Endodermal cell (in vitro differentiated cells): Measurements from ENCODE around the gene KCNK1. TPM values are rescaled to one million over a fixed set of nuclear protein-coding genes. Genes with fewer than 3 reads are reported as not detected.

ENCODE experiments used
- DNase-seq: peaks from one replicate; pipeline ENCODE4 v3.0.0-alpha.2; 2017
- H3K27ac ChIP-seq: 2 replicates; pipeline ENCODE4 v1.5.1; 2013; ENCODE audit warnings: mild to moderate bottlenecking, low read depth, low read length, moderate library complexity
- H3K27me3 ChIP-seq: 2 replicates; pipeline ENCODE4 v1.6.1; 2013; ENCODE audit warnings: mild to moderate bottlenecking, low read length, moderate library complexity; ENCODE audit not compliant: insufficient read depth, control insufficient read depth, poor library complexity, severe bottlenecking
- H3K36me3 ChIP-seq: 2 replicates; pipeline ENCODE4 v1.7.0; 2013; ENCODE audit warnings: mild to moderate bottlenecking, low read length, moderate library complexity; ENCODE audit not compliant: control insufficient read depth, insufficient read depth
- H3K4me1 ChIP-seq: one replicate; pipeline ENCODE4 v1.7.0; 2013; ENCODE audit warnings: low read length; ENCODE audit not compliant: control insufficient read depth, insufficient read depth
- H3K4me3 ChIP-seq: 2 replicates; pipeline ENCODE4 v1.5.1; 2013; ENCODE audit warnings: mild to moderate bottlenecking, low read length, moderate library complexity
- H3K9ac ChIP-seq: 2 replicates; pipeline ENCODE4 v1.6.1; 2013; ENCODE audit warnings: mild to moderate bottlenecking, low read length, moderate library complexity; ENCODE audit not compliant: poor library complexity, severe bottlenecking; ENCODE audit errors: extremely low read depth
- H3K9me3 ChIP-seq: 2 replicates; pipeline ENCODE4 v1.6.1; 2013; ENCODE audit warnings: mild to moderate bottlenecking, low read length, moderate library complexity; ENCODE audit not compliant: control insufficient read depth
- H3K27ac Mint-ChIP-seq: 2 replicates; pipeline ENCODE4 v1.8.0; 2020; ENCODE audit warnings: mixed read lengths
- H3K27me3 Mint-ChIP-seq: 2 replicates; pipeline ENCODE4 v1.8.0; 2021; ENCODE audit warnings: mild to moderate bottlenecking, mixed read lengths; ENCODE audit not compliant: insufficient read depth
- H3K36me3 Mint-ChIP-seq: 2 replicates; pipeline ENCODE4 v1.8.0; 2020; ENCODE audit warnings: low read depth, mixed read lengths
- H3K4me1 Mint-ChIP-seq: 2 replicates; pipeline ENCODE4 v1.8.0; 2020; ENCODE audit warnings: mixed read lengths
- H3K4me3 Mint-ChIP-seq: 2 replicates; pipeline ENCODE4 v1.8.0; 2020; ENCODE audit warnings: mild to moderate bottlenecking, moderate library complexity, mixed read lengths
- H3K9me3 Mint-ChIP-seq: 2 replicates; pipeline ENCODE4 v1.8.0; 2020; ENCODE audit warnings: mild to moderate bottlenecking, mixed read lengths
- WGBS, 2 experiments: methylation state at CpG; one replicate each; pipeline versions ENCODE4 v1.1.5 to v1.1.7; 2013; ENCODE audit warnings: missing lambda C conversion rate in 2 of 2, mixed read lengths in 1 of 2; ENCODE audit not compliant: insufficient coverage in 1 of 2, insufficient read length in 1 of 2; 5-methylcytosine and 5-hydroxymethylcytosine counted together
- total RNA-seq, 2 donors: library from RNA; stranded (reverse); fragmentation: NEBNext Ultra II Directional in 1 of 2; extraction: Animal tissue kit (Norgen Biotek cat#: 25700) in 1 of 2; gene quantifications; 2 replicates in 1 of 2; 3 replicates in 1 of 2; pipeline ENCODE4 v1.2.1, GENCODE V29; 2021
- TF ChIP-seq, protein P1 (sequence below): fragments of 200-600 bp; sonication (generic); conservative IDR thresholded peaks from 2 replicates; pipeline ENCODE4 v1.5.0; 2021; ENCODE audit warnings: antibody characterized with exemption, mild to moderate bottlenecking

Gene KCNK1
- total RNA-seq, 2 donors from 2014 or later = 50.1 to 55.7 TPM

- H3K4me1 ChIP-seq = peaks cover 3% of the 10 kb centered on the region
- H3K36me3 ChIP-seq = peaks cover 34% of the 10 kb centered on the region
- no peak for DNase-seq
- no peak overlapping the region for H3K4me3 ChIP-seq
- H3K27ac ChIP-seq = no peak overlapping the region
- peaks cover 41% of the 10 kb centered on the region for H3K4me1 Mint-ChIP-seq
- peaks cover 51% of the 10 kb centered on the region for H3K36me3 Mint-ChIP-seq
- H3K27me3 ChIP-seq = no peaks in the 10 kb centered on the region
- WGBS, 2 experiments = 92 to 95% methylated on average over 2 of the region's 2 CpGs
- TF ChIP-seq, protein P1, sequence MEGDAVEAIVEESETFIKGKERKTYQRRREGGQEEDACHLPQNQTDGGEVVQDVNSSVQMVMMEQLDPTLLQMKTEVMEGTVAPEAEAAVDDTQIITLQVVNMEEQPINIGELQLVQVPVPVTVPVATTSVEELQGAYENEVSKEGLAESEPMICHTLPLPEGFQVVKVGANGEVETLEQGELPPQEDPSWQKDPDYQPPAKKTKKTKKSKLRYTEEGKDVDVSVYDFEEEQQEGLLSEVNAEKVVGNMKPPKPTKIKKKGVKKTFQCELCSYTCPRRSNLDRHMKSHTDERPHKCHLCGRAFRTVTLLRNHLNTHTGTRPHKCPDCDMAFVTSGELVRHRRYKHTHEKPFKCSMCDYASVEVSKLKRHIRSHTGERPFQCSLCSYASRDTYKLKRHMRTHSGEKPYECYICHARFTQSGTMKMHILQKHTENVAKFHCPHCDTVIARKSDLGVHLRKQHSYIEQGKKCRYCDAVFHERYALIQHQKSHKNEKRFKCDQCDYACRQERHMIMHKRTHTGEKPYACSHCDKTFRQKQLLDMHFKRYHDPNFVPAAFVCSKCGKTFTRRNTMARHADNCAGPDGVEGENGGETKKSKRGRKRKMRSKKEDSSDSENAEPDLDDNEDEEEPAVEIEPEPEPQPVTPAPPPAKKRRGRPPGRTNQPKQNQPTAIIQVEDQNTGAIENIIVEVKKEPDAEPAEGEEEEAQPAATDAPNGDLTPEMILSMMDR = no peak
- no peaks in the 10 kb centered on the region for H3K27me3 Mint-ChIP-seq
- H3K9me3 Mint-ChIP-seq = no peaks in the 10 kb centered on the region
- no peaks in the 10 kb centered on the region for H3K9me3 ChIP-seq
- H3K9ac ChIP-seq = no peak overlapping the region
- no peak overlapping the region for H3K27ac Mint-ChIP-seq
- H3K4me3 Mint-ChIP-seq = no peak overlapping the region
These were observed 6.2 kb downstream of the KCNK1 start for GRCh38 chr1:233620065-233620464.

DNA sequence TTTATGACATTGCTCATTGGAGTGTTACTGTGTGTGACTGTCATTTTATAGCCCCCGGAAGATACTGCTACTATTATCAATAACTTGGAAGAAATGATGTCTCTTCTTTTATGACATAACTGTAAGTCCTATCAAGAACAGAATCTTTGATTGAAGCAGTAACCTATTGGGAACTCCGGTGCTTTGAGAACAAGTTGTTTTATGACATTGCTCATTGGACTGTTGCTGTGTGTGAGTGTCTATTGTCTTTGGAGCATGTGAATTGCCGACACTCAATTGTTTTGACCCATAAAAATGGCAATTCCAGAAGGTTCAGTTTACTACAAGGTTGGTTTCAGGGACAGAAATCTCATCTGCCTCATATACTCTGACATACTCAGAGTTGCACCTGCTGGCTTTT lies 8.0 kb downstream of the KCNK1 start:
- DNase-seq = no peak
- WGBS, 2 experiments = 92 to 100% methylated on average over 1 to 3 of the region's 3 CpGs
- Histone ChIP-seq H3K36me3 (peaks cover 34% of the 10 kb centered on the region), H3K9ac (no peak overlapping the region), H3K4me3 (no peak overlapping the region), H3K9me3 (no peaks in the 10 kb centered on the region), H3K27ac (no peak overlapping the region), H3K27me3 (no peaks in the 10 kb centered on the region), H3K4me1 (peaks cover 3% of the 10 kb centered on the region)
- Mint-ChIP-seq H3K27me3 (no peaks in the 10 kb centered on the region), H3K4me3 (no peak overlapping the region), H3K36me3 (peaks cover 47% of the 10 kb centered on the region), H3K4me1 (peaks cover 29% of the 10 kb centered on the region), H3K9me3 (no peaks in the 10 kb centered on the region), H3K27ac (no peak overlapping the region)
- TF ChIP-seq, protein P1 = no peak

DNA sequence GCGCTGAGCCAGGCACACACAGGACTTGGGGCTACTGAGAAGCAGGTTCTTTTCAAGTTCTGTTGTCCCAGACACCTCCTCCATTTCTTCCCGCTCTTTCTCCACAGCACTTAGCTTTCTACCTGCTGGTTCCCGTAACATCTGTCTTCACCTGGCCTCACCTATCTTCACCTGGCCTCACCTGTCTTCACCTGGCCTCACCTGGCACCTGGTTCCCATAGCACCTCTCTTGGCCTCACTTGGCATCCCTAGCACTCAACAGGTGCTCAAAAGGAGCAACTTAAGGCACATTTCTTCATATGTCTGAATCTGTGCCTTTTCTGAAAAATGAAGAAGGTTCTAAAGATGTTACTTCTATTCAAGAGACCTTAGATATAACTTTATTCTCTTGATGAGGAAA lies 10.4 kb downstream of the KCNK1 start:
- H3K4me1 ChIP-seq = peaks cover 3% of the 10 kb centered on the region
- no peak overlapping the region for H3K4me3 ChIP-seq
- H3K27me3 ChIP-seq = no peaks in the 10 kb centered on the region
- peaks cover 26% of the 10 kb centered on the region for H3K36me3 ChIP-seq
- Mint-ChIP-seq H3K27me3 (no peaks in the 10 kb centered on the region), H3K4me3 (no peak overlapping the region), H3K9me3 (no peaks in the 10 kb centered on the region), H3K36me3 (peaks cover 36% of the 10 kb centered on the region), H3K27ac (no peak overlapping the region), H3K4me1 (peaks cover 26% of the 10 kb centered on the region)
- WGBS, 2 experiments = 94 to 96% methylated on average over 3 of the region's 3 CpGs
- H3K9me3 ChIP-seq = no peaks in the 10 kb centered on the region
- no peak overlapping the region for H3K27ac ChIP-seq
- DNase-seq = no peak
- TF ChIP-seq, protein P1 = no peak
- H3K9ac ChIP-seq = no peak overlapping the region
